Measurements from ENCODE around the gene R3HDML.

DNA sequence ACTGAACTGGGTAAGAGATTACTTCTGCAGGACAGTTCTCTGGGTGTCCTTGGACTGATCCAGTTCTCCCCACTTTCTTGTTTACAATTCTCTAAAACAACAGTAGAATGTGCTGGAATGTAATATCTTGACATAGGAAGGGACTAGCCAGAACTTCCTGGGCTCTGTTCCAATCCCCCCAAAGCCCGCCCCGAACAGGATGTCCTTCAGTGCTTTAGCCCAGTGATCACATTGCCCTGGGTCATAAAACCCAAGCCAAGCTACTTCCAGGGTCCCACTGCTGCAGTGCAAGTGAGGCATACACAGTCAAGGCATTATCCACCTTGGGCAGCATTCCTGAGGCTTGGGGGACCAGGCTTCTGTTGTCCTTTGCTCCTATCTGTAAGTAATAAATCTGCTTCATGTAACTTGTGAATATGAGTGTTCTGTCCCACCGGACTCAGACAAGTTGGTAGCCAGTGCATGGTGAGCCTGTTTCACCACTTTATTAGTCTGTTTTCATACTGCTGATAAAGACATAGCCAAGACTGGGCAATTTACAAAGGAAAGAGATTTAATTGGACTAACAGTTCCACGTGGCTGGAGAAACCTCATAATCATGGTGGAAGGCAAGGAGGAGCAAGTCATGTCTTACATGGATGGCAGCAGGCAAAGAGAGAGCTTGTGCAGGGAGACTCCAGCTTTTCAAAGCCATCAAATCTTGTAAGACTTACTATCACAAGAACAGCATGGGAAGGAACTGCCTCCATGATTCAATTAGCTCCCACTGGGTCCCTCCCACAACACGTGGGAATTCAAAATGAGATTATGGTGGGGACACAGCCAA, 49.4 kb upstream of the R3HDML start:
- TF ChIP-seq, protein P1, sequence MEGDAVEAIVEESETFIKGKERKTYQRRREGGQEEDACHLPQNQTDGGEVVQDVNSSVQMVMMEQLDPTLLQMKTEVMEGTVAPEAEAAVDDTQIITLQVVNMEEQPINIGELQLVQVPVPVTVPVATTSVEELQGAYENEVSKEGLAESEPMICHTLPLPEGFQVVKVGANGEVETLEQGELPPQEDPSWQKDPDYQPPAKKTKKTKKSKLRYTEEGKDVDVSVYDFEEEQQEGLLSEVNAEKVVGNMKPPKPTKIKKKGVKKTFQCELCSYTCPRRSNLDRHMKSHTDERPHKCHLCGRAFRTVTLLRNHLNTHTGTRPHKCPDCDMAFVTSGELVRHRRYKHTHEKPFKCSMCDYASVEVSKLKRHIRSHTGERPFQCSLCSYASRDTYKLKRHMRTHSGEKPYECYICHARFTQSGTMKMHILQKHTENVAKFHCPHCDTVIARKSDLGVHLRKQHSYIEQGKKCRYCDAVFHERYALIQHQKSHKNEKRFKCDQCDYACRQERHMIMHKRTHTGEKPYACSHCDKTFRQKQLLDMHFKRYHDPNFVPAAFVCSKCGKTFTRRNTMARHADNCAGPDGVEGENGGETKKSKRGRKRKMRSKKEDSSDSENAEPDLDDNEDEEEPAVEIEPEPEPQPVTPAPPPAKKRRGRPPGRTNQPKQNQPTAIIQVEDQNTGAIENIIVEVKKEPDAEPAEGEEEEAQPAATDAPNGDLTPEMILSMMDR (IDR thresholded peaks at IDR 0.05): no peak
- no peak for TF ChIP-seq POLR2A (IDR thresholded peaks at IDR 0.05)

Data from Peyer's patch (tissue), 4 donors.